Measurements from ENCODE around the gene E2F4.
A peak's percentile ranks its signal among the peaks of the same experiment; 100 is the strongest.

DNA sequence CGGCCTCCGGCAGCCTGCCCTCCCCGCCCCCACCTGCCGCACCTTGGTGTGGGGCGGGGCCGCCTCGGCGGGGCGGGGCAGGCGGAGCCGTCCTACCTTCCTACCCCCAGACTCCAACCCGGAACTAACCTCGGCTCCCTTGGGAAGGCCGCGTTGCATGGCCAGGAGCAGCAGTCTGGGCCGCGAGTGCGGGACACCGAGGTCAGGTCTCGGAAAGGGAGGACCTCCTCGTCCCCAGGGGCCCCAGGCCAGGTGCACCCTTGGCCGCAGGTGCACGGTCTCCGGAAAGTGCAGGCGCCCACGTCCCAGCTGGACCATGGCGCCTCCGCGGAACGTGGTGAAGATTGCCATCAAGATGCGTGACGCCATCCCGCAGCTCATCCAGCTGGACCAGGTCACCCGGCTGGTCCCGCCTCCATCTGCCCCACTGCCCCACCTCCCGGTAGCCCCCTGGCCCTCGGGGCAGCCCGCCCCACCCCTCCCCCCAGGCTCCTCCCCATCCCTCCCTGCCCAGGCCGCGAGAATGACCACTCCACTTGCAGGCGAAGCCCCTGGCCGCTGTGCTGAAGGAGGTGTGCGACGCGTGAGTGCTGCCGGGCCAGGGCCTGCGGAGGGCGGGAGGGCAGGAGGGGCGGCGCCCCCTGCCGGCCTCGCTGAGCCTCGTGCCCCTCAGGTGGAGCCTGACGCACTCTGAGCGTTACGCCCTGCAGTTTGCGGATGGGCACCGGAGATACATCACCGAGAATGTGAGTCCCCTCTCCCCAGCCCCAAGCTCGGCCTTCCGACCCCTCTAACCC, 7.3 kb downstream of the E2F4 start, which contains the start of gene ELMO3:
- TF ChIP-seq, protein P1, sequence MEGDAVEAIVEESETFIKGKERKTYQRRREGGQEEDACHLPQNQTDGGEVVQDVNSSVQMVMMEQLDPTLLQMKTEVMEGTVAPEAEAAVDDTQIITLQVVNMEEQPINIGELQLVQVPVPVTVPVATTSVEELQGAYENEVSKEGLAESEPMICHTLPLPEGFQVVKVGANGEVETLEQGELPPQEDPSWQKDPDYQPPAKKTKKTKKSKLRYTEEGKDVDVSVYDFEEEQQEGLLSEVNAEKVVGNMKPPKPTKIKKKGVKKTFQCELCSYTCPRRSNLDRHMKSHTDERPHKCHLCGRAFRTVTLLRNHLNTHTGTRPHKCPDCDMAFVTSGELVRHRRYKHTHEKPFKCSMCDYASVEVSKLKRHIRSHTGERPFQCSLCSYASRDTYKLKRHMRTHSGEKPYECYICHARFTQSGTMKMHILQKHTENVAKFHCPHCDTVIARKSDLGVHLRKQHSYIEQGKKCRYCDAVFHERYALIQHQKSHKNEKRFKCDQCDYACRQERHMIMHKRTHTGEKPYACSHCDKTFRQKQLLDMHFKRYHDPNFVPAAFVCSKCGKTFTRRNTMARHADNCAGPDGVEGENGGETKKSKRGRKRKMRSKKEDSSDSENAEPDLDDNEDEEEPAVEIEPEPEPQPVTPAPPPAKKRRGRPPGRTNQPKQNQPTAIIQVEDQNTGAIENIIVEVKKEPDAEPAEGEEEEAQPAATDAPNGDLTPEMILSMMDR (IDR thresholded peaks at IDR 0.05): peak in 1 of 3 experiments; percentile 12
- TF ChIP-seq POLR2AphosphoS5 (IDR thresholded peaks at IDR 0.05; ENCODE audit: insufficient read depth in 1 of 2, low read depth in 1 of 2) (peak in 1 of 2 donors; percentile 36), POLR2A (IDR thresholded peaks at IDR 0.05) (no peak)
